ENCODE results near the gene PISD. TPM values are rescaled to one million over a fixed set of nuclear protein-coding genes. Genes with fewer than 3 reads are reported as not detected.

PISD gene
- total RNA-seq, 2 donors from 2014 or later, result 39.1 to 43.4 TPM

- H3K27me3 Mint-ChIP-seq (ENCODE audit: insufficient read depth), result no peaks in the 10 kb centered on the region
Observed at GRCh38 chr22:31646186-31647019, 15.6 kb downstream of the PISD start.

GRCh38 chr22:31639436-31640039, 22.5 kb downstream of the PISD start:
- H3K4me1 ChIP-seq (ENCODE audit: control insufficient read depth, insufficient read depth, low read length), result no peaks in the 10 kb centered on the region
- H3K27ac ChIP-seq (ENCODE audit: low read depth, low read length), result no peak overlapping the region
- Mint-ChIP-seq H3K9me3 (no peaks in the 10 kb centered on the region), H3K4me3 (no peak overlapping the region), H3K27me3 (ENCODE audit: insufficient read depth) (no peaks in the 10 kb centered on the region), H3K36me3 (ENCODE audit: low read depth) (peaks cover 26% of the 10 kb centered on the region), H3K27ac (no peak overlapping the region), H3K4me1 (no peaks in the 10 kb centered on the region)
- no peaks in the 10 kb centered on the region for H3K9me3 ChIP-seq (ENCODE audit: control insufficient read depth, low read length)
- H3K27me3 ChIP-seq (ENCODE audit: control insufficient read depth, insufficient read depth, low read length, poor library complexity, severe bottlenecking), result no peaks in the 10 kb centered on the region
- no peak for DNase-seq
- peaks cover 11% of the 10 kb centered on the region for H3K36me3 ChIP-seq (ENCODE audit: control insufficient read depth, insufficient read depth, low read length)
- H3K4me3 ChIP-seq (ENCODE audit: low read length), result no peak overlapping the region
- 92% methylated on average over 4 of the region's 4 CpGs for WGBS, 2 experiments (ENCODE audit: insufficient coverage in 1 of 2, insufficient read length in 1 of 2)
- H3K9ac ChIP-seq (ENCODE audit: extremely low read depth, low read length, poor library complexity, severe bottlenecking), result no peak overlapping the region
- TF ChIP-seq CTCF (conservative IDR thresholded peaks at IDR 0.05), result no peak

More at GRCh38 chr22:31646186-31647019, 15.6 kb downstream of the PISD start:
- H3K9ac ChIP-seq (ENCODE audit: extremely low read depth, low read length, poor library complexity, severe bottlenecking), result no peak overlapping the region
- Mint-ChIP-seq H3K4me3 (no peak overlapping the region), H3K27ac (no peak overlapping the region), H3K4me1 (peaks cover 11% of the 10 kb centered on the region), H3K36me3 (ENCODE audit: low read depth) (peaks cover 64% of the 10 kb centered on the region), H3K9me3 (no peaks in the 10 kb centered on the region)
- no peak overlapping the region for H3K4me3 ChIP-seq (ENCODE audit: low read length)
- H3K9me3 ChIP-seq (ENCODE audit: control insufficient read depth, low read length), result no peaks in the 10 kb centered on the region
- no peaks in the 10 kb centered on the region for H3K27me3 ChIP-seq (ENCODE audit: control insufficient read depth, insufficient read depth, low read length, poor library complexity, severe bottlenecking)
- H3K27ac ChIP-seq (ENCODE audit: low read depth, low read length), result no peak overlapping the region
- TF ChIP-seq CTCF (conservative IDR thresholded peaks at IDR 0.05), result no peak
- DNase-seq, result no peak
- peaks cover 47% of the 10 kb centered on the region for H3K36me3 ChIP-seq (ENCODE audit: control insufficient read depth, insufficient read depth, low read length)
- no peaks in the 10 kb centered on the region for H3K4me1 ChIP-seq (ENCODE audit: control insufficient read depth, insufficient read depth, low read length)
- WGBS, 2 experiments (ENCODE audit: insufficient coverage in 1 of 2, insufficient read length in 1 of 2), result 83 to 86% methylated on average over 2 to 6 of the region's 6 CpGs

- H3K27ac Mint-ChIP-seq, result peak overlapping the region; percentile 5
- Histone ChIP-seq H3K27ac (ENCODE audit: low read depth, low read length) (no peak overlapping the region), H3K4me1 (ENCODE audit: control insufficient read depth, insufficient read depth, low read length) (no peaks in the 10 kb centered on the region), H3K9ac (ENCODE audit: extremely low read depth, low read length, poor library complexity, severe bottlenecking) (no peak overlapping the region), H3K27me3 (ENCODE audit: control insufficient read depth, insufficient read depth, low read length, poor library complexity, severe bottlenecking) (no peaks in the 10 kb centered on the region), H3K4me3 (ENCODE audit: low read length) (no peak overlapping the region), H3K36me3 (ENCODE audit: control insufficient read depth, insufficient read depth, low read length) (peaks cover 7% of the 10 kb centered on the region), H3K9me3 (ENCODE audit: control insufficient read depth, low read length) (no peaks in the 10 kb centered on the region)
- no peaks in the 10 kb centered on the region for H3K27me3 Mint-ChIP-seq (ENCODE audit: insufficient read depth)
- no peaks in the 10 kb centered on the region for H3K9me3 Mint-ChIP-seq
- no peaks in the 10 kb centered on the region for H3K4me1 Mint-ChIP-seq
- no peak overlapping the region for H3K4me3 Mint-ChIP-seq
- peak; percentile 40 for DNase-seq
- no peak for TF ChIP-seq CTCF (conservative IDR thresholded peaks at IDR 0.05)
- peaks cover 18% of the 10 kb centered on the region for H3K36me3 Mint-ChIP-seq (ENCODE audit: low read depth)
- 89 to 96% methylated on average over 11 to 15 of the region's 15 CpGs for WGBS, 2 experiments (ENCODE audit: insufficient coverage in 1 of 2, insufficient read length in 1 of 2)
Observed at GRCh38 chr22:31637891-31638618, 24.0 kb downstream of the PISD start.
